OCI-LY1 (cell line): ENCODE measurements around the gene ZNF292.

Experiments used
- CTCF ChIP-seq: fragments of 200-600 bp; sonication (generic), shearing (Covaris generic); IDR thresholded peaks from 2 replicates; pipeline ENCODE4 v1.5.1; 2017; ENCODE audit warnings: mild to moderate bottlenecking, antibody characterized with exemption, low read length, moderate library complexity, mixed read lengths
- EZH2 ChIP-seq: fragments of 200-600 bp; sonication (generic), shearing (Covaris generic); IDR thresholded peaks from 2 replicates; pipeline ENCODE4 v1.8.0; 2017; ENCODE audit warnings: borderline replicate concordance, mixed run types, mild to moderate bottlenecking, antibody characterized with exemption, low read length, moderate library complexity, mixed read lengths

DNA sequence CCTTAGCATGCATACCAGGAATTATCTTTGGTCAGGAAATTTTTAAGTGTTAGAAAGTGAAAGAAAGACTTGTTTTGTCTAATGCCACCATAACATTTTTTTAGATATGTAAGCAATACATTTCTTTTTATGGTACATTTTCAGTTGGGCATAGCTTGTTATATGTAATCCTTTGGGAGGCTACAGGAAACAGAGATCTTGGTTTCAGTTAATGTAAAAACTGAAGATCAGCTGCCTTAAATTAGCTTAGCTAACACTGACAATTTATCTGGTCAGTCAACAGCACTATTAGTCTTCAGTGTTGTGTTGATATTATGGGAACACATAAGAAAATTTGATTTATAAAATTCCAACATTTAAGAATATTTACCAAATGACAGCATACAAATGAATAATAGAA is 88.4 kb downstream of the ZNF292 start:
- TF ChIP-seq CTCF, result no peak
- TF ChIP-seq EZH2, result no peak
